HEK293 (cell line): ENCODE measurements around the gene MKI67.

Experiments
- CTCF ChIA-PET: fragments of 350-600 bp; formaldehyde crosslinking; extraction: SDS; loops from one replicate; lab custom pipeline; 2021; ENCODE audit warnings: antibody characterized with exemption; lab: Yijun Ruan, JAX
- POLR2A ChIA-PET: fragments of 300-600 bp; formaldehyde crosslinking; extraction: SDS; loops from one replicate; lab custom pipeline; 2020; ENCODE audit warnings: antibody characterized with exemption, inconsistent platforms; lab: Yijun Ruan, JAX
- H3K27ac ChIP-seq: fragments of 200-500 bp; sonication (Bioruptor generic); 2 replicates; pipeline ENCODE4 v1.5.1; 2014; ENCODE audit warnings: low read depth, low read length, control low read depth, inconsistent platforms; ENCODE audit errors: extremely low read depth
- H3K36me3 ChIP-seq, 2 experiments: fragments of 200-500 bp in 1 of 2; sonication (Bioruptor generic) in 1 of 2; 1 replicate in 1 of 2; 2 replicates in 1 of 2; pipeline ENCODE4 v1.5.1; 2014 to 2017; ENCODE audit warnings: inconsistent platforms in 2 of 2, low read length in 2 of 2; ENCODE audit not compliant: control insufficient read depth in 2 of 2, insufficient read depth in 1 of 2
- H3K4me1 ChIP-seq: fragments of 200-500 bp; sonication (Bioruptor generic); 2 replicates; pipeline ENCODE4 v1.5.1; 2014; ENCODE audit warnings: mild to moderate bottlenecking, low read length, inconsistent platforms; ENCODE audit not compliant: control insufficient read depth, insufficient read depth
- H3K4me3 ChIP-seq: 2 replicates; pipeline ENCODE4 v1.5.1; 2011; ENCODE audit warnings: low read depth, mild to moderate bottlenecking, control low read depth, low read length, moderate library complexity
- H3K9me3 ChIP-seq: fragments of 200-500 bp; sonication (Bioruptor generic); 2 replicates; pipeline ENCODE4 v1.5.1; 2014; ENCODE audit warnings: low read depth, low read length, inconsistent platforms; ENCODE audit not compliant: control insufficient read depth, insufficient read depth
- PRDM6 ChIP-seq: fragments of 450-650 bp; formaldehyde crosslinking; IDR thresholded peaks from 2 replicates; pipeline ENCODE4 v1.5.1; 2017; ENCODE audit warnings: missing biosample characterization, missing genetic modification characterization
- SCRT1 ChIP-seq: fragments of 450-650 bp; formaldehyde crosslinking; IDR thresholded peaks from 2 replicates; pipeline ENCODE4 v1.5.1; 2016; ENCODE audit warnings: missing biosample characterization, missing genetic modification characterization, borderline replicate concordance
- ZBTB8A ChIP-seq: fragments of 450-650 bp; formaldehyde crosslinking; IDR thresholded peaks from 2 replicates; pipeline ENCODE4 v1.5.1; 2016; ENCODE audit warnings: missing biosample characterization, missing genetic modification characterization
- ZNF175 ChIP-seq: fragments of 450-650 bp; formaldehyde crosslinking; IDR thresholded peaks from 2 replicates; pipeline ENCODE4 v1.5.1; 2016; ENCODE audit warnings: missing biosample characterization, missing genetic modification characterization
- ZNF2 ChIP-seq: fragments of 450-650 bp; formaldehyde crosslinking; IDR thresholded peaks from 2 replicates; pipeline ENCODE4 v1.5.1; 2016; ENCODE audit warnings: missing biosample characterization, missing genetic modification characterization
- ZNF221 ChIP-seq: fragments of 450-650 bp; formaldehyde crosslinking; IDR thresholded peaks from 2 replicates; pipeline ENCODE4 v1.5.1; 2017; ENCODE audit warnings: missing biosample characterization, missing genetic modification characterization, borderline replicate concordance
- ZNF239 ChIP-seq: fragments of 450-650 bp; formaldehyde crosslinking; IDR thresholded peaks from 2 replicates; pipeline ENCODE4 v1.5.1; 2016; ENCODE audit warnings: missing biosample characterization, missing genetic modification characterization
- ZNF335 ChIP-seq: fragments of 450-650 bp; formaldehyde crosslinking; conservative IDR thresholded peaks from 2 replicates; pipeline ENCODE4 v1.5.1; 2016; ENCODE audit warnings: missing biosample characterization, missing genetic modification characterization
- ZNF394 ChIP-seq: fragments of 450-650 bp; formaldehyde crosslinking; IDR thresholded peaks from 2 replicates; pipeline ENCODE4 v1.5.1; 2016; ENCODE audit warnings: missing biosample characterization, missing genetic modification characterization, mild to moderate bottlenecking, moderate library complexity, borderline replicate concordance
- ZNF473 ChIP-seq: fragments of 450-650 bp; formaldehyde crosslinking; IDR thresholded peaks from 2 replicates; pipeline ENCODE4 v1.5.1; 2017; ENCODE audit warnings: missing biosample characterization, missing genetic modification characterization
- ZNF514 ChIP-seq: fragments of 450-650 bp; formaldehyde crosslinking; IDR thresholded peaks from 2 replicates; pipeline ENCODE4 v1.5.1; 2016; ENCODE audit warnings: missing biosample characterization, missing genetic modification characterization
- ZNF521 ChIP-seq: fragments of 450-650 bp; formaldehyde crosslinking; IDR thresholded peaks from 2 replicates; pipeline ENCODE4 v1.5.1; 2017; ENCODE audit warnings: missing biosample characterization, mild to moderate bottlenecking, missing genetic modification characterization
- TF ChIP-seq, protein P1 (sequence below): fragments of 450-650 bp; formaldehyde crosslinking; IDR thresholded peaks from 2 replicates; pipeline ENCODE4 v1.5.1; 2016; ENCODE audit warnings: missing biosample characterization, missing genetic modification characterization
- TF ChIP-seq, protein P2 (sequence below): fragments of 450-650 bp; formaldehyde crosslinking; IDR thresholded peaks from 2 replicates; pipeline ENCODE4 v1.5.0; 2017; ENCODE audit warnings: missing biosample characterization, missing genetic modification characterization, borderline replicate concordance
- TF ChIP-seq, protein P3 (sequence below): fragments of 450-650 bp; formaldehyde crosslinking; IDR thresholded peaks from 2 replicates; pipeline ENCODE4 v1.5.1; 2016; ENCODE audit warnings: missing biosample characterization, missing genetic modification characterization
- TF ChIP-seq, protein P4 (sequence below): fragments of 450-650 bp; formaldehyde crosslinking; IDR thresholded peaks from 2 replicates; pipeline ENCODE4 v1.5.1; 2017; ENCODE audit warnings: missing biosample characterization, missing genetic modification characterization

Gene MKI67

GRCh38 chr10:128061306-128062300 is 64.6 kb downstream of the MKI67 start:
- Histone ChIP-seq H3K27ac (no peak overlapping the region), H3K4me1 (no peaks in the 10 kb centered on the region), H3K9me3 (no peaks in the 10 kb centered on the region), H3K4me3 (no peak overlapping the region), H3K36me3 (peaks cover 3 to 22% of the 10 kb centered on the region in 2 experiments; a peak in 2 of 3 replicates)
- ChIA-PET POLR2A (interaction anchor here (1.4 kb wide), 1 partner anchor 14 kb away, joined by 3 read pairs; no protein-coding TSS in a partner anchor), CTCF (interaction anchor here (0.5 to 1.5 kb wide), 4 partner anchors 9 to 366 kb away, joined by 3 to 7 read pairs (median 5); no protein-coding TSS in a partner anchor)
- no peak for TF ChIP-seq ZNF335 (tag by site-specific recombination)

GRCh38 chr10:128060341-128061250 is 65.6 kb downstream of the MKI67 start:
- POLR2A ChIA-PET = no interaction called here
- Histone ChIP-seq H3K4me3 (no peak overlapping the region), H3K9me3 (no peaks in the 10 kb centered on the region), H3K36me3 (peaks cover 3 to 14% of the 10 kb centered on the region in 2 experiments; a peak in 2 of 3 replicates), H3K27ac (no peak overlapping the region), H3K4me1 (no peaks in the 10 kb centered on the region)
- CTCF ChIA-PET = no interaction called here
- TF ChIP-seq ZNF2 (tag by site-specific recombination) = no peak
- TF ChIP-seq, protein P1, sequence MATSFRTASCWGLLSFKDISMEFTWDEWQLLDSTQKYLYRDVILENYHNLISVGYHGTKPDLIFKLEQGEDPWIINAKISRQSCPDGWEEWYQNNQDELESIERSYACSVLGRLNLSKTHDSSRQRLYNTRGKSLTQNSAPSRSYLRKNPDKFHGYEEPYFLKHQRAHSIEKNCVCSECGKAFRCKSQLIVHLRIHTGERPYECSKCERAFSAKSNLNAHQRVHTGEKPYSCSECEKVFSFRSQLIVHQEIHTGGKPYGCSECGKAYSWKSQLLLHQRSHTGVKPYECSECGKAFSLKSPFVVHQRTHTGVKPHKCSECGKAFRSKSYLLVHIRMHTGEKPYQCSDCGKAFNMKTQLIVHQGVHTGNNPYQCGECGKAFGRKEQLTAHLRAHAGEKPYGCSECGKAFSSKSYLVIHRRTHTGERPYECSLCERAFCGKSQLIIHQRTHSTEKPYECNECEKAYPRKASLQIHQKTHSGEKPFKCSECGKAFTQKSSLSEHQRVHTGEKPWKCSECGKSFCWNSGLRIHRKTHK (tag by site-specific recombination) = no peak
- TF ChIP-seq, protein P2, sequence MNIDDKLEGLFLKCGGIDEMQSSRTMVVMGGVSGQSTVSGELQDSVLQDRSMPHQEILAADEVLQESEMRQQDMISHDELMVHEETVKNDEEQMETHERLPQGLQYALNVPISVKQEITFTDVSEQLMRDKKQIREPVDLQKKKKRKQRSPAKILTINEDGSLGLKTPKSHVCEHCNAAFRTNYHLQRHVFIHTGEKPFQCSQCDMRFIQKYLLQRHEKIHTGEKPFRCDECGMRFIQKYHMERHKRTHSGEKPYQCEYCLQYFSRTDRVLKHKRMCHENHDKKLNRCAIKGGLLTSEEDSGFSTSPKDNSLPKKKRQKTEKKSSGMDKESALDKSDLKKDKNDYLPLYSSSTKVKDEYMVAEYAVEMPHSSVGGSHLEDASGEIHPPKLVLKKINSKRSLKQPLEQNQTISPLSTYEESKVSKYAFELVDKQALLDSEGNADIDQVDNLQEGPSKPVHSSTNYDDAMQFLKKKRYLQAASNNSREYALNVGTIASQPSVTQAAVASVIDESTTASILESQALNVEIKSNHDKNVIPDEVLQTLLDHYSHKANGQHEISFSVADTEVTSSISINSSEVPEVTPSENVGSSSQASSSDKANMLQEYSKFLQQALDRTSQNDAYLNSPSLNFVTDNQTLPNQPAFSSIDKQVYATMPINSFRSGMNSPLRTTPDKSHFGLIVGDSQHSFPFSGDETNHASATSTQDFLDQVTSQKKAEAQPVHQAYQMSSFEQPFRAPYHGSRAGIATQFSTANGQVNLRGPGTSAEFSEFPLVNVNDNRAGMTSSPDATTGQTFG (tag by site-specific recombination) = no peak
- no peak for TF ChIP-seq ZNF394 (tag by site-specific recombination)
- no peak for TF ChIP-seq ZNF175

DNA sequence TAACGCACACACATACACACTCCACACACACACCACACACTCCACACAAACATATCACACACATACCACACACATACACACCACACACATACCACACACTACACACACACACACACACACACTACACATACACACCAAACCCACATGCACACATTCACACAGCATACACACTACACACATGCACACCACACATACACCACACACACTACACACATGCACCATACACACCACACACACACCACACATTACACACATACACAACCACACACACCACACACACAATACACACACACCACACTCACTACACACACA is 66.3 kb downstream of the MKI67 start:
- Histone ChIP-seq H3K9me3 (no peaks in the 10 kb centered on the region), H3K4me1 (no peaks in the 10 kb centered on the region), H3K27ac (no peak overlapping the region), H3K36me3 (peaks cover 3 to 18% of the 10 kb centered on the region in 2 experiments; a peak in 2 of 3 replicates), H3K4me3 (no peak overlapping the region)
- CTCF ChIA-PET = no interaction called here
- POLR2A ChIA-PET = no interaction called here
- TF ChIP-seq, protein P3, sequence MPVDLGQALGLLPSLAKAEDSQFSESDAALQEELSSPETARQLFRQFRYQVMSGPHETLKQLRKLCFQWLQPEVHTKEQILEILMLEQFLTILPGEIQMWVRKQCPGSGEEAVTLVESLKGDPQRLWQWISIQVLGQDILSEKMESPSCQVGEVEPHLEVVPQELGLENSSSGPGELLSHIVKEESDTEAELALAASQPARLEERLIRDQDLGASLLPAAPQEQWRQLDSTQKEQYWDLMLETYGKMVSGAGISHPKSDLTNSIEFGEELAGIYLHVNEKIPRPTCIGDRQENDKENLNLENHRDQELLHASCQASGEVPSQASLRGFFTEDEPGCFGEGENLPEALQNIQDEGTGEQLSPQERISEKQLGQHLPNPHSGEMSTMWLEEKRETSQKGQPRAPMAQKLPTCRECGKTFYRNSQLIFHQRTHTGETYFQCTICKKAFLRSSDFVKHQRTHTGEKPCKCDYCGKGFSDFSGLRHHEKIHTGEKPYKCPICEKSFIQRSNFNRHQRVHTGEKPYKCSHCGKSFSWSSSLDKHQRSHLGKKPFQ = peak; percentile 43; the same call in 1 of the 2 replicates
- TF ChIP-seq ZNF521 (tag by site-specific recombination) (peak; percentile 24; the same call in 1 of the 2 replicates), ZNF473 (tag by site-specific recombination) (0 out of 2 replicates have a peak, but pooled peaks have one; percentile 77), ZNF239 (0 out of 2 replicates have a peak, but pooled peaks have one; percentile 57), ZNF221 (tag by site-specific recombination) (no peak), ZBTB8A (no peak), SCRT1 (peak; percentile 73), PRDM6 (tag by site-specific recombination) (no peak), ZNF514 (no peak)
- TF ChIP-seq, protein P4, sequence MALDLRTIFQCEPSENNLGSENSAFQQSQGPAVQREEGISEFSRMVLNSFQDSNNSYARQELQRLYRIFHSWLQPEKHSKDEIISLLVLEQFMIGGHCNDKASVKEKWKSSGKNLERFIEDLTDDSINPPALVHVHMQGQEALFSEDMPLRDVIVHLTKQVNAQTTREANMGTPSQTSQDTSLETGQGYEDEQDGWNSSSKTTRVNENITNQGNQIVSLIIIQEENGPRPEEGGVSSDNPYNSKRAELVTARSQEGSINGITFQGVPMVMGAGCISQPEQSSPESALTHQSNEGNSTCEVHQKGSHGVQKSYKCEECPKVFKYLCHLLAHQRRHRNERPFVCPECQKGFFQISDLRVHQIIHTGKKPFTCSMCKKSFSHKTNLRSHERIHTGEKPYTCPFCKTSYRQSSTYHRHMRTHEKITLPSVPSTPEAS (tag by site-specific recombination) = peak; percentile 84
